ENCODE results near the gene CDKAL1. TPM values are rescaled to one million over a fixed set of nuclear protein-coding genes. Genes with fewer than 3 reads are reported as not detected.

The CDKAL1 gene
- total and polyA plus RNA-seq, 10 of the 15 experiments (the other 5 are each of a cell fraction or from before 2014, with no cell fraction given) = 10.7 to 26.9 (median 17.3) TPM

DNA sequence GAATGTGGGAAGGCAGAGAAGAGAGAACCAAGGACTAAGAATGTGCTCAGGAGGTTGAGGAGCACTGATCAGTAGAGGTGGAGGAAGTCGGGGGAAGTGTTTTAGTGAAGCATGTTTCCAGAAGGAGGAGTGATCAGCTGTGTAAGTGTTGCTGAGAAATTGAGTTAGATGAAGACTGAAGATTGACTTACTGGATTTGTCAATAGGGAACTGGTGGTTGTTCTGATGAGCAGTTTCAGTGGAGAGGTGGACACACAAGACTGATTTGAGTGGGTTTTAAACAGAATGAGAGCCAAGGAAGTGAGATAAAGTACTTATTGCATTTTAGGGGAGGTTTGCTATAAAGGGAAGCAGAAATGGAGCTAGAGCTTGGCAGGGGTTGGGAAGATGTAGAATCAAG lies 182.6 kb downstream of the CDKAL1 start (continued):
- TF ChIP-seq, protein P1, sequence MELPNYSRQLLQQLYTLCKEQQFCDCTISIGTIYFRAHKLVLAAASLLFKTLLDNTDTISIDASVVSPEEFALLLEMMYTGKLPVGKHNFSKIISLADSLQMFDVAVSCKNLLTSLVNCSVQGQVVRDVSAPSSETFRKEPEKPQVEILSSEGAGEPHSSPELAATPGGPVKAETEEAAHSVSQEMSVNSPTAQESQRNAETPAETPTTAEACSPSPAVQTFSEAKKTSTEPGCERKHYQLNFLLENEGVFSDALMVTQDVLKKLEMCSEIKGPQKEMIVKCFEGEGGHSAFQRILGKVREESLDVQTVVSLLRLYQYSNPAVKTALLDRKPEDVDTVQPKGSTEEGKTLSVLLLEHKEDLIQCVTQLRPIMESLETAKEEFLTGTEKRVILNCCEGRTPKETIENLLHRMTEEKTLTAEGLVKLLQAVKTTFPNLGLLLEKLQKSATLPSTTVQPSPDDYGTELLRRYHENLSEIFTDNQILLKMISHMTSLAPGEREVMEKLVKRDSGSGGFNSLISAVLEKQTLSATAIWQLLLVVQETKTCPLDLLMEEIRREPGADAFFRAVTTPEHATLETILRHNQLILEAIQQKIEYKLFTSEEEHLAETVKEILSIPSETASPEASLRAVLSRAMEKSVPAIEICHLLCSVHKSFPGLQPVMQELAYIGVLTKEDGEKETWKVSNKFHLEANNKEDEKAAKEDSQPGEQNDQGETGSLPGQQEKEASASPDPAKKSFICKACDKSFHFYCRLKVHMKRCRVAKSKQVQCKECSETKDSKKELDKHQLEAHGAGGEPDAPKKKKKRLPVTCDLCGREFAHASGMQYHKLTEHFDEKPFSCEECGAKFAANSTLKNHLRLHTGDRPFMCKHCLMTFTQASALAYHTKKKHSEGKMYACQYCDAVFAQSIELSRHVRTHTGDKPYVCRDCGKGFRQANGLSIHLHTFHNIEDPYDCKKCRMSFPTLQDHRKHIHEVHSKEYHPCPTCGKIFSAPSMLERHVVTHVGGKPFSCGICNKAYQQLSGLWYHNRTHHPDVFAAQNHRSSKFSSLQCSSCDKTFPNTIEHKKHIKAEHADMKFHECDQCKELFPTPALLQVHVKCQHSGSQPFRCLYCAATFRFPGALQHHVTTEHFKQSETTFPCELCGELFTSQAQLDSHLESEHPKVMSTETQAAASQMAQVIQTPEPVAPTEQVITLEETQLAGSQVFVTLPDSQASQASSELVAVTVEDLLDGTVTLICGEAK (IDR thresholded peaks at IDR 0.05; ENCODE audit: borderline replicate concordance) = no peak
- TF ChIP-seq POLR2A (IDR thresholded peaks at IDR 0.05; ENCODE audit: low read depth, low read length) (no peak), MTA3 (IDR thresholded peaks at IDR 0.05; ENCODE audit: borderline replicate concordance, low read length) (no peak; the same call in 1 of the 2 replicates), JUNB (IDR thresholded peaks at IDR 0.05) (peak; percentile 60; the same call in 1 of the 2 replicates), EZH2 (IDR thresholded peaks at IDR 0.05; ENCODE audit: borderline replicate concordance, control insufficient read depth, low read depth, low read length) (no peak), STAT1 (conservative IDR thresholded peaks at IDR 0.05) (no peak), GATAD2B (conservative IDR thresholded peaks at IDR 0.05; ENCODE audit: low read depth) (no peak), NR2C2 (IDR thresholded peaks at IDR 0.05; ENCODE audit: borderline replicate concordance, control insufficient read depth, insufficient read length, low read depth) (no peak), ZNF217 (IDR thresholded peaks at IDR 0.05) (0 out of 2 replicates have a peak, but pooled peaks have one; percentile 23), SMC3 (IDR thresholded peaks at IDR 0.05; ENCODE audit: borderline replicate concordance, low read length) (no peak; the same call in 1 of the 2 replicates), DPF2 (IDR thresholded peaks at IDR 0.05) (no peak; the same call in 1 of the 2 replicates), ESRRA (IDR thresholded peaks at IDR 0.05; ENCODE audit: low read length) (no peak), YY1 (IDR thresholded peaks at IDR 0.05; ENCODE audit: low read depth, low read length) (no peak), CBFB (IDR thresholded peaks at IDR 0.05; ENCODE audit: low read depth) (no peak)
- TF ChIP-seq, protein P2, sequence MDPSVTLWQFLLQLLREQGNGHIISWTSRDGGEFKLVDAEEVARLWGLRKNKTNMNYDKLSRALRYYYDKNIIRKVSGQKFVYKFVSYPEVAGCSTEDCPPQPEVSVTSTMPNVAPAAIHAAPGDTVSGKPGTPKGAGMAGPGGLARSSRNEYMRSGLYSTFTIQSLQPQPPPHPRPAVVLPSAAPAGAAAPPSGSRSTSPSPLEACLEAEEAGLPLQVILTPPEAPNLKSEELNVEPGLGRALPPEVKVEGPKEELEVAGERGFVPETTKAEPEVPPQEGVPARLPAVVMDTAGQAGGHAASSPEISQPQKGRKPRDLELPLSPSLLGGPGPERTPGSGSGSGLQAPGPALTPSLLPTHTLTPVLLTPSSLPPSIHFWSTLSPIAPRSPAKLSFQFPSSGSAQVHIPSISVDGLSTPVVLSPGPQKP (IDR thresholded peaks at IDR 0.05; ENCODE audit: low read depth, low read length) = no peak
- TF ChIP-seq, protein P3, sequence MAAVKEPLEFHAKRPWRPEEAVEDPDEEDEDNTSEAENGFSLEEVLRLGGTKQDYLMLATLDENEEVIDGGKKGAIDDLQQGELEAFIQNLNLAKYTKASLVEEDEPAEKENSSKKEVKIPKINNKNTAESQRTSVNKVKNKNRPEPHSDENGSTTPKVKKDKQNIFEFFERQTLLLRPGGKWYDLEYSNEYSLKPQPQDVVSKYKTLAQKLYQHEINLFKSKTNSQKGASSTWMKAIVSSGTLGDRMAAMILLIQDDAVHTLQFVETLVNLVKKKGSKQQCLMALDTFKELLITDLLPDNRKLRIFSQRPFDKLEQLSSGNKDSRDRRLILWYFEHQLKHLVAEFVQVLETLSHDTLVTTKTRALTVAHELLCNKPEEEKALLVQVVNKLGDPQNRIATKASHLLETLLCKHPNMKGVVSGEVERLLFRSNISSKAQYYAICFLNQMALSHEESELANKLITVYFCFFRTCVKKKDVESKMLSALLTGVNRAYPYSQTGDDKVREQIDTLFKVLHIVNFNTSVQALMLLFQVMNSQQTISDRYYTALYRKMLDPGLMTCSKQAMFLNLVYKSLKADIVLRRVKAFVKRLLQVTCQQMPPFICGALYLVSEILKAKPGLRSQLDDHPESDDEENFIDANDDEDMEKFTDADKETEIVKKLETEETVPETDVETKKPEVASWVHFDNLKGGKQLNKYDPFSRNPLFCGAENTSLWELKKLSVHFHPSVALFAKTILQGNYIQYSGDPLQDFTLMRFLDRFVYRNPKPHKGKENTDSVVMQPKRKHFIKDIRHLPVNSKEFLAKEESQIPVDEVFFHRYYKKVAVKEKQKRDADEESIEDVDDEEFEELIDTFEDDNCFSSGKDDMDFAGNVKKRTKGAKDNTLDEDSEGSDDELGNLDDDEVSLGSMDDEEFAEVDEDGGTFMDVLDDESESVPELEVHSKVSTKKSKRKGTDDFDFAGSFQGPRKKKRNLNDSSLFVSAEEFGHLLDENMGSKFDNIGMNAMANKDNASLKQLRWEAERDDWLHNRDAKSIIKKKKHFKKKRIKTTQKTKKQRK (IDR thresholded peaks at IDR 0.05; ENCODE audit: low read depth, low read length) = no peak
